CD4-positive, alpha-beta T cell (primary cell): Measurements from ENCODE around the gene ATXN1. TPM values are rescaled to one million over a fixed set of nuclear protein-coding genes. Genes with fewer than 3 reads are reported as not detected.

Source experiments
- ATAC-seq: fragments of 200-7000 bp; cut with Tn5 transposase; one replicate; pipeline ENCODE4 v1.10.0; 2022; ENCODE audit warnings: mild to moderate bottlenecking; ENCODE audit not compliant: poor library complexity
- CTCF ChIA-PET: fragments of 350-600 bp; sonication (Branson Sonifier 250); formaldehyde crosslinking; loops from one replicate; lab custom pipeline; 2021; ENCODE audit warnings: antibody characterized with exemption, inconsistent platforms; lab: Charles Lee
- POLR2A ChIA-PET: fragments of 350-600 bp; sonication (Branson Sonifier 250); formaldehyde crosslinking; loops from one replicate; lab custom pipeline; 2021; ENCODE audit warnings: antibody characterized with exemption, inconsistent platforms; lab: Charles Lee
- DNase-seq, 14 experiments: peaks; one replicate each; pipeline ENCODE4 v3.0.0-alpha.2; 2013 to 2020; ENCODE audit warnings: mixed read lengths in 2 of 14
- H3K27ac ChIP-seq, 2 donors: one replicate each; pipeline versions ENCODE4 v1.5.1 to v1.7.0; 2013; ENCODE audit warnings: low read length in 2 of 2, low read depth in 1 of 2, mild to moderate bottlenecking in 1 of 2
- H3K27me3 ChIP-seq, 2 experiments: 1 replicate in 1 of 2; 2 replicates in 1 of 2; pipeline versions ENCODE4 v1.6.1 to v1.7.0; 2013; ENCODE audit warnings: low read length in 2 of 2, control low read depth in 1 of 2, mild to moderate bottlenecking in 1 of 2, moderate library complexity in 1 of 2; ENCODE audit not compliant: insufficient read depth in 2 of 2, control insufficient read depth in 1 of 2
- H3K36me3 ChIP-seq: one replicate; pipeline ENCODE4 v1.6.1; 2013; ENCODE audit warnings: low read length, control low read depth; ENCODE audit not compliant: insufficient read depth
- H3K4me1 ChIP-seq: one replicate; pipeline ENCODE4 v1.6.1; 2013; ENCODE audit warnings: low read length, control low read depth; ENCODE audit not compliant: insufficient read depth
- H3K4me3 ChIP-seq: one replicate; pipeline ENCODE4 v1.5.1; 2013; ENCODE audit warnings: mild to moderate bottlenecking, low read length, moderate library complexity
- H3K9me3 ChIP-seq, 2 experiments: 1 replicate in 1 of 2; 2 replicates in 1 of 2; pipeline versions ENCODE4 v1.6.1 to v1.7.0; 2013; ENCODE audit warnings: low read length in 2 of 2, mild to moderate bottlenecking in 2 of 2, control low read depth in 1 of 2, moderate library complexity in 1 of 2; ENCODE audit not compliant: control insufficient read depth in 1 of 2, insufficient read depth in 1 of 2
- H3K27ac Mint-ChIP-seq: one replicate; pipeline ENCODE4 v1.8.0; 2020; ENCODE audit warnings: mixed read lengths
- H3K27me3 Mint-ChIP-seq: one replicate; pipeline ENCODE4 v1.8.0; 2021; ENCODE audit warnings: mixed read lengths
- H3K36me3 Mint-ChIP-seq: one replicate; pipeline ENCODE4 v1.8.0; 2021; ENCODE audit warnings: low read depth, mixed read lengths
- H3K4me1 Mint-ChIP-seq: one replicate; pipeline ENCODE4 v1.8.0; 2021; ENCODE audit warnings: low read depth, mixed read lengths
- H3K4me3 Mint-ChIP-seq: one replicate; pipeline ENCODE4 v1.8.0; 2020; ENCODE audit warnings: mild to moderate bottlenecking, mixed read lengths
- H3K9me3 Mint-ChIP-seq: one replicate; pipeline ENCODE4 v1.8.0; 2020; ENCODE audit warnings: mixed read lengths
- CTCF ChIP-seq: fragments of 200-600 bp; IDR thresholded peaks from one replicate; pipeline ENCODE4 v1.8.0; 2022; ENCODE audit warnings: antibody characterized with exemption, mild to moderate bottlenecking
- intact Hi-C, 2 experiments: fragments of 100-400 bp; cut with DNase I in 1 of 2; cut with micrococcal nuclease in 1 of 2; formaldehyde crosslinking; loops; one replicate each; pipeline versions ENCODE4 v1.15.1 to v1.9.0; 2023 to 2025; cut with DNase I, micrococcal nuclease
- total RNA-seq, 174 experiments: library from RNA in 2 of 174; stranded (reverse) in 2 of 174; gene quantifications; one replicate each; pipeline ENCODE4 v1.2.3 and lab custom pipeline; 2021 to 2026

ATXN1 gene
- total RNA-seq, 2 experiments from 2014 or later = 74.2 to 76.7 TPM

GRCh38 chr6:16546861-16547260 lies 214.4 kb downstream of the ATXN1 start:
- H3K9me3 Mint-ChIP-seq = no peaks in the 10 kb centered on the region
- Histone ChIP-seq H3K27ac (no peak overlapping the region), H3K9me3 (no peaks in the 10 kb centered on the region), H3K4me1 (no peaks in the 10 kb centered on the region), H3K27me3 (no peaks in the 10 kb centered on the region), H3K36me3 (peaks cover 12% of the 10 kb centered on the region), H3K4me3 (no peak overlapping the region)
- ATAC-seq (no peak), DNase-seq (no peak)
- H3K36me3 Mint-ChIP-seq = peaks cover 28% of the 10 kb centered on the region
- H3K4me3 Mint-ChIP-seq = no peak overlapping the region
- ChIA-PET CTCF (no interaction called here), POLR2A (no interaction called here)
- H3K27ac Mint-ChIP-seq = no peak overlapping the region
- no peaks in the 10 kb centered on the region for H3K4me1 Mint-ChIP-seq
- no peak for TF ChIP-seq CTCF
- intact Hi-C loops = no loop called here
- no peaks in the 10 kb centered on the region for H3K27me3 Mint-ChIP-seq

GRCh38 chr6:16545382-16545781 lies 215.9 kb downstream of the ATXN1 start:
- no peak for ATAC-seq
- Mint-ChIP-seq H3K9me3 (no peaks in the 10 kb centered on the region), H3K36me3 (peaks cover 28% of the 10 kb centered on the region), H3K4me1 (no peaks in the 10 kb centered on the region), H3K27ac (no peak overlapping the region), H3K27me3 (no peaks in the 10 kb centered on the region), H3K4me3 (no peak overlapping the region)
- DNase-seq = no peak
- Histone ChIP-seq H3K4me1 (no peaks in the 10 kb centered on the region), H3K9me3 (no peaks in the 10 kb centered on the region), H3K36me3 (peaks cover 12% of the 10 kb centered on the region), H3K27me3 (no peaks in the 10 kb centered on the region), H3K27ac (no peak overlapping the region), H3K4me3 (no peak overlapping the region)
- ChIA-PET POLR2A (no interaction called here), CTCF (no interaction called here)
- TF ChIP-seq CTCF = no peak
- intact Hi-C loops = no loop called here

- no peaks in the 10 kb centered on the region for H3K27me3 Mint-ChIP-seq
- DNase-seq (no peak), ATAC-seq (no peak)
- intact Hi-C loops = no loop called here
- H3K36me3 ChIP-seq = peaks cover 12% of the 10 kb centered on the region
- H3K4me3 Mint-ChIP-seq = no peak overlapping the region
- H3K4me1 Mint-ChIP-seq = no peaks in the 10 kb centered on the region
- H3K27ac Mint-ChIP-seq = no peak overlapping the region
- H3K4me3 ChIP-seq = no peak overlapping the region
- POLR2A ChIA-PET = no interaction called here
- no peaks in the 10 kb centered on the region for H3K4me1 ChIP-seq
- TF ChIP-seq CTCF = no peak
- CTCF ChIA-PET = no interaction called here
- H3K9me3 ChIP-seq = no peaks in the 10 kb centered on the region
- H3K27ac ChIP-seq = no peak overlapping the region
- H3K9me3 Mint-ChIP-seq = no peaks in the 10 kb centered on the region
- no peaks in the 10 kb centered on the region for H3K27me3 ChIP-seq
- H3K36me3 Mint-ChIP-seq = peaks cover 24% of the 10 kb centered on the region
These were observed 216.7 kb downstream of the ATXN1 start for GRCh38 chr6:16544521-16544920.
